Measurements from ENCODE around the gene PLXNB2.

Gene PLXNB2

DNA sequence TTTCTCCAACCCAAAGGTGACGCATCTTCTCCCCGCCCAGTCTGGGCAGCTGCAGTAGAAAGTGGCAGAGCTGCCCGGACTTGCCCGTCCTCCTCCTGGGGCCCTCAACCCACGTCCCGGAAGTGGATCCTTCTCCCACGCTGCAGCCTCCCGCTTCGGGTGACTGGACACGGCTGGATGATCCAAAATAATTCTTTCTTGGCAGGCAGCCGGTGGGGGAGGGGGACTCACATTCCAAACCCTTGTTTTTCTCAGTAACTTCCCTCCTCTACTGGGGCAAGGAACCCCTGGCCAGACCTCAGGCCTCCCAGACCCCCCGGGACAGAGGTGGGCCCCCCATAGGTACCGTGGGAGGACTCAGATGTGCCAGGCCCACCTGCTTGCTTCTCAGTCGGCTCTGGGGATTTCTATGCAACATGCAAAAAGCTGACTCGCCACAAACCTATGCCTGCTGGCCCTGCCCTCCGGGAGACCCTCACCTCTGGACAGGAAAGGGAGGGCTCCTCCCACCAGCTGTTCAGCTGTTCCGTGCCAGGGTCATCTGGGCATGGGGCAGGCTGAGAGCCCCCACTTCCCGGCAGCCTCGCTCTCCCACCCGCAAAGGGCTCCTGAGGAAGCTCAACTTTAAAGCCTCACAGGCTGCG lies 1.4 kb downstream of the PLXNB2 start (continued):
- TF ChIP-seq YY2 (tag by site-specific recombination; IDR thresholded peaks at IDR 0.05), result no peak
- no peak for TF ChIP-seq HOXA7 (CRISPR knock-in tag; IDR thresholded peaks at IDR 0.05; ENCODE audit: borderline replicate concordance)
- peak; percentile 61 for TF ChIP-seq ZBTB11 (tag by site-specific recombination; conservative IDR thresholded peaks at IDR 0.05; ENCODE audit: low read depth)
- TF ChIP-seq SCRT2 (tag by site-specific recombination; IDR thresholded peaks at IDR 0.05), result peak; percentile 74
- no peak for TF ChIP-seq REST (tag by site-specific recombination; IDR thresholded peaks at IDR 0.05)
- TF ChIP-seq IKZF3 (tag by site-specific recombination; IDR thresholded peaks at IDR 0.05), result peak; percentile 93
- no peak for TF ChIP-seq ZNF211 (tag by site-specific recombination; IDR thresholded peaks at IDR 0.05; ENCODE audit: low read depth)
- TF ChIP-seq ZNF114 (tag by site-specific recombination; IDR thresholded peaks at IDR 0.05), result no peak
- TF ChIP-seq ZNF626 (tag by site-specific recombination; IDR thresholded peaks at IDR 0.05), result no peak
- no peak for TF ChIP-seq ZNF146 (tag by site-specific recombination; IDR thresholded peaks at IDR 0.05)
- TF ChIP-seq ZNF169 (tag by site-specific recombination; IDR thresholded peaks at IDR 0.05), result no peak
- peak; percentile 70 for TF ChIP-seq ZNF335 (tag by site-specific recombination; conservative IDR thresholded peaks at IDR 0.05)
- TF ChIP-seq REPIN1 (tag by site-specific recombination; IDR thresholded peaks at IDR 0.05; ENCODE audit: low read depth), result no peak
- TF ChIP-seq ZNF37A (tag by site-specific recombination; IDR thresholded peaks at IDR 0.05), result no peak
- TF ChIP-seq ZFHX2 (tag by site-specific recombination; conservative IDR thresholded peaks at IDR 0.05), result peak; percentile 97
- no peak for TF ChIP-seq ZNF777 (tag by site-specific recombination; IDR thresholded peaks at IDR 0.05; ENCODE audit: borderline replicate concordance)
- peak; percentile 83; the same call in 1 of the 2 replicates for TF ChIP-seq ZNF660 (tag by site-specific recombination; IDR thresholded peaks at IDR 0.05)
- no peak for TF ChIP-seq ZNF596 (tag by site-specific recombination; IDR thresholded peaks at IDR 0.05)
- no peak for TF ChIP-seq BCL11B (tag by site-specific recombination; IDR thresholded peaks at IDR 0.05; ENCODE audit: low read depth)
- 0 out of 2 replicates have a peak, but pooled peaks have one; percentile 22 for TF ChIP-seq PRDM1 (tag by site-specific recombination; IDR thresholded peaks at IDR 0.05)
- no peak for TF ChIP-seq ZNF133 (tag by site-specific recombination; IDR thresholded peaks at IDR 0.05)
- peak; percentile 63; the same call in 1 of the 2 replicates for TF ChIP-seq ZNF394 (tag by site-specific recombination; IDR thresholded peaks at IDR 0.05; ENCODE audit: borderline replicate concordance)
- no peak for TF ChIP-seq ZNF600 (tag by site-specific recombination; IDR thresholded peaks at IDR 0.05)
- peak; percentile 97 for TF ChIP-seq GLIS1 (tag by site-specific recombination; IDR thresholded peaks at IDR 0.05)
- no peak for TF ChIP-seq ZNF248 (tag by site-specific recombination; IDR thresholded peaks at IDR 0.05)
- TF ChIP-seq OSR2 (tag by site-specific recombination; IDR thresholded peaks at IDR 0.05), result peak; percentile 40
- TF ChIP-seq ZNF202 (tag by site-specific recombination; IDR thresholded peaks at IDR 0.05; ENCODE audit: borderline replicate concordance), result no peak
- no peak for TF ChIP-seq ZNF785 (tag by site-specific recombination; IDR thresholded peaks at IDR 0.05)
- TF ChIP-seq ZNF223 (tag by site-specific recombination; IDR thresholded peaks at IDR 0.05), result no peak
- TF ChIP-seq ZNF776 (tag by site-specific recombination; IDR thresholded peaks at IDR 0.05; ENCODE audit: borderline replicate concordance), result no peak
- TF ChIP-seq, protein P1, sequence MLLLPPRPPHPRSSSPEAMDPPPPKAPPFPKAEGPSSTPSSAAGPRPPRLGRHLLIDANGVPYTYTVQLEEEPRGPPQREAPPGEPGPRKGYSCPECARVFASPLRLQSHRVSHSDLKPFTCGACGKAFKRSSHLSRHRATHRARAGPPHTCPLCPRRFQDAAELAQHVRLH (tag by site-specific recombination; IDR thresholded peaks at IDR 0.05), result no peak
- TF ChIP-seq ZNF514 (tag by site-specific recombination; IDR thresholded peaks at IDR 0.05), result no peak
- TF ChIP-seq SP3 (tag by site-specific recombination; IDR thresholded peaks at IDR 0.05), result 0 out of 2 replicates have a peak, but pooled peaks have one; percentile 40
- TF ChIP-seq, protein P2, sequence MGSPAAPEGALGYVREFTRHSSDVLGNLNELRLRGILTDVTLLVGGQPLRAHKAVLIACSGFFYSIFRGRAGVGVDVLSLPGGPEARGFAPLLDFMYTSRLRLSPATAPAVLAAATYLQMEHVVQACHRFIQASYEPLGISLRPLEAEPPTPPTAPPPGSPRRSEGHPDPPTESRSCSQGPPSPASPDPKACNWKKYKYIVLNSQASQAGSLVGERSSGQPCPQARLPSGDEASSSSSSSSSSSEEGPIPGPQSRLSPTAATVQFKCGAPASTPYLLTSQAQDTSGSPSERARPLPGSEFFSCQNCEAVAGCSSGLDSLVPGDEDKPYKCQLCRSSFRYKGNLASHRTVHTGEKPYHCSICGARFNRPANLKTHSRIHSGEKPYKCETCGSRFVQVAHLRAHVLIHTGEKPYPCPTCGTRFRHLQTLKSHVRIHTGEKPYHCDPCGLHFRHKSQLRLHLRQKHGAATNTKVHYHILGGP (tag by site-specific recombination; IDR thresholded peaks at IDR 0.05), result no peak

Measured in HEK293 (cell line).